ENCODE data around the gene INSM1. TPM values are rescaled to one million over a fixed set of nuclear protein-coding genes. Genes with fewer than 3 reads are reported as not detected.

Gene INSM1
- total and polyA plus RNA-seq, 2 experiments from 2014 or later = 0.55 to 1.2 TPM

DNA sequence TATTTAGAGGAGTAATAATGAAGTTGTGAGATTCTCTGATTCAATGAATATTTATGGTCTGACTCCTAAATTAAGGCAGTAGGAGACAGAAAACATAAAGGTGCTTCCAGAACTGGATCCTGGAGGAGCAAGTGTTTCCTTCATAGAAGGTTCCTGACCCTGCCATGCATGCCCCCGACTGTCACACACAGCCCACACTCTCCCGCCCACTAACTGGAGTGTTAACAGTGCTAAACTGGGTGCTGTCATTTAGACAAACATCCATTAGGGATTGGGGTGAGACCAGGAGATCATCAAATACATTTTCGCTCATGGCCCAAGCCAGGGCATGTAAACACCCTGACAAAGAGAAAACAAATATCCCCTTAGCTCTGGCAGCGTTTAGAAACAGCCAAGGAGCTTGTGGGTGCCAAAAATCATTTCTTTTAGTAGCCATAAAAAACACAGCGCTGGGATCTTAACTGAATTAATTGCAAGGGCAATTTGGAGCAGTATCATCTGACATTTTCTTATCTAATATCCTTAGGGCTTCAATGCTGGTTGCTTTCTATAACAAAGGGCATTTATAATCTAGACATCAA lies 46.8 kb downstream of the INSM1 start:
- Mint-ChIP-seq H3K36me3 (ENCODE audit: low read depth) (no peaks in the 10 kb centered on the region), H3K4me1 (peaks cover 46% of the 10 kb centered on the region), H3K27me3 (ENCODE audit: insufficient read depth, low read depth, poor library complexity) (no peaks in the 10 kb centered on the region), H3K27ac (no peak overlapping the region), H3K9me3 (no peaks in the 10 kb centered on the region), H3K4me3 (no peak overlapping the region)
- Histone ChIP-seq H3K27ac (ENCODE audit: low read depth) (no peak overlapping the region), H2AFZ (no peak overlapping the region), H3K9me2 (ENCODE audit: insufficient read depth) (no peaks in the 10 kb centered on the region), H3F3A (replicated peaks; ENCODE audit: low read depth) (no peaks in the 10 kb centered on the region; the same call in 1 of the 2 replicates), H3K4me1 (ENCODE audit: insufficient read depth) (peaks cover 29% of the 10 kb centered on the region), H3K27me3 (ENCODE audit: insufficient read depth) (no peaks in the 10 kb centered on the region), H4K20me1 (replicated peaks; ENCODE audit: insufficient read depth) (peaks cover 2% of the 10 kb centered on the region; the same call in 1 of the 2 replicates), H3K36me3 (ENCODE audit: insufficient read depth) (no peaks in the 10 kb centered on the region), H3K4me3 (no peak overlapping the region), H3K4me2 (no peak overlapping the region), H3K79me2 (replicated peaks; ENCODE audit: insufficient read depth) (no peaks in the 10 kb centered on the region)
- DNase-seq (ENCODE audit: low spot score) (no peak), ATAC-seq (no peak)
- TF ChIP-seq, protein P1, sequence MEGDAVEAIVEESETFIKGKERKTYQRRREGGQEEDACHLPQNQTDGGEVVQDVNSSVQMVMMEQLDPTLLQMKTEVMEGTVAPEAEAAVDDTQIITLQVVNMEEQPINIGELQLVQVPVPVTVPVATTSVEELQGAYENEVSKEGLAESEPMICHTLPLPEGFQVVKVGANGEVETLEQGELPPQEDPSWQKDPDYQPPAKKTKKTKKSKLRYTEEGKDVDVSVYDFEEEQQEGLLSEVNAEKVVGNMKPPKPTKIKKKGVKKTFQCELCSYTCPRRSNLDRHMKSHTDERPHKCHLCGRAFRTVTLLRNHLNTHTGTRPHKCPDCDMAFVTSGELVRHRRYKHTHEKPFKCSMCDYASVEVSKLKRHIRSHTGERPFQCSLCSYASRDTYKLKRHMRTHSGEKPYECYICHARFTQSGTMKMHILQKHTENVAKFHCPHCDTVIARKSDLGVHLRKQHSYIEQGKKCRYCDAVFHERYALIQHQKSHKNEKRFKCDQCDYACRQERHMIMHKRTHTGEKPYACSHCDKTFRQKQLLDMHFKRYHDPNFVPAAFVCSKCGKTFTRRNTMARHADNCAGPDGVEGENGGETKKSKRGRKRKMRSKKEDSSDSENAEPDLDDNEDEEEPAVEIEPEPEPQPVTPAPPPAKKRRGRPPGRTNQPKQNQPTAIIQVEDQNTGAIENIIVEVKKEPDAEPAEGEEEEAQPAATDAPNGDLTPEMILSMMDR (conservative IDR thresholded peaks at IDR 0.05; ENCODE audit: low read depth in 2 of 2) = no peak
- TF ChIP-seq, protein P2, sequence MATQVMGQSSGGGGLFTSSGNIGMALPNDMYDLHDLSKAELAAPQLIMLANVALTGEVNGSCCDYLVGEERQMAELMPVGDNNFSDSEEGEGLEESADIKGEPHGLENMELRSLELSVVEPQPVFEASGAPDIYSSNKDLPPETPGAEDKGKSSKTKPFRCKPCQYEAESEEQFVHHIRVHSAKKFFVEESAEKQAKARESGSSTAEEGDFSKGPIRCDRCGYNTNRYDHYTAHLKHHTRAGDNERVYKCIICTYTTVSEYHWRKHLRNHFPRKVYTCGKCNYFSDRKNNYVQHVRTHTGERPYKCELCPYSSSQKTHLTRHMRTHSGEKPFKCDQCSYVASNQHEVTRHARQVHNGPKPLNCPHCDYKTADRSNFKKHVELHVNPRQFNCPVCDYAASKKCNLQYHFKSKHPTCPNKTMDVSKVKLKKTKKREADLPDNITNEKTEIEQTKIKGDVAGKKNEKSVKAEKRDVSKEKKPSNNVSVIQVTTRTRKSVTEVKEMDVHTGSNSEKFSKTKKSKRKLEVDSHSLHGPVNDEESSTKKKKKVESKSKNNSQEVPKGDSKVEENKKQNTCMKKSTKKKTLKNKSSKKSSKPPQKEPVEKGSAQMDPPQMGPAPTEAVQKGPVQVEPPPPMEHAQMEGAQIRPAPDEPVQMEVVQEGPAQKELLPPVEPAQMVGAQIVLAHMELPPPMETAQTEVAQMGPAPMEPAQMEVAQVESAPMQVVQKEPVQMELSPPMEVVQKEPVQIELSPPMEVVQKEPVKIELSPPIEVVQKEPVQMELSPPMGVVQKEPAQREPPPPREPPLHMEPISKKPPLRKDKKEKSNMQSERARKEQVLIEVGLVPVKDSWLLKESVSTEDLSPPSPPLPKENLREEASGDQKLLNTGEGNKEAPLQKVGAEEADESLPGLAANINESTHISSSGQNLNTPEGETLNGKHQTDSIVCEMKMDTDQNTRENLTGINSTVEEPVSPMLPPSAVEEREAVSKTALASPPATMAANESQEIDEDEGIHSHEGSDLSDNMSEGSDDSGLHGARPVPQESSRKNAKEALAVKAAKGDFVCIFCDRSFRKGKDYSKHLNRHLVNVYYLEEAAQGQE (IDR thresholded peaks at IDR 0.05; ENCODE audit: unreplicated experiment) = no peak
- TF ChIP-seq ZNF331 (CRISPR knock-in tag; IDR thresholded peaks at IDR 0.05; ENCODE audit: low read depth) (no peak), STAT1 (IDR thresholded peaks at IDR 0.05; ENCODE audit: unreplicated experiment) (no peak), JUNB (IDR thresholded peaks at IDR 0.05; ENCODE audit: unreplicated experiment) (no peak), POLR2AphosphoS5 (IDR thresholded peaks at IDR 0.05; ENCODE audit: low read depth) (no peak), ZNF114 (CRISPR knock-in tag; IDR thresholded peaks at IDR 0.05) (no peak)

DNA sequence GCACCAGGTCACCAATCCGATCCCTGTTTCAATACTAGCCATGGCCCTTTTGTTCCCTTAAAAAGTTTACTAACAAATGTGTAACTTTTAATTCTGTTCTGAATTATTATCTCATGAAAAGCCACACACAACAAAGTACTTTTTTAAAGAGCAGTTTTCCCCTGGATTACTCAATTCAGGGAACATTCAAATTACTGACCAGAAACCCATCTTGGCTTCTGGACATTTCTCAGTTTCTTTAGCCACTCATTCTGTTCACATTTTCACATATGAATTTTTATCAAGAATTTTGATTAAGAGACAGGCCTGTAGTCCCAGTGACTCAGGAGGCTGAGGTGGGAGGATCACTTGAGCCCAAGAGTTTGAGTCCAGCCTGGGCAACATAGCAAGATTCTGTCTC lies 47.4 kb downstream of the INSM1 start:
- no peak for DNase-seq (ENCODE audit: low spot score)
- ATAC-seq = no peak
- H3K9me2 ChIP-seq (ENCODE audit: insufficient read depth) = no peaks in the 10 kb centered on the region
- H3K9me3 Mint-ChIP-seq = no peaks in the 10 kb centered on the region
- H3K79me2 ChIP-seq (replicated peaks; ENCODE audit: insufficient read depth) = no peaks in the 10 kb centered on the region
- no peak overlapping the region for H3K27ac ChIP-seq (ENCODE audit: low read depth)
- peaks cover 27% of the 10 kb centered on the region for H3K4me1 ChIP-seq (ENCODE audit: insufficient read depth)
- H4K20me1 ChIP-seq (replicated peaks; ENCODE audit: insufficient read depth) = peaks cover 5% of the 10 kb centered on the region; the same call in 1 of the 2 replicates
- peaks cover 42% of the 10 kb centered on the region for H3K4me1 Mint-ChIP-seq
- no peak overlapping the region for H3K27ac Mint-ChIP-seq
- no peak overlapping the region for H3K4me3 Mint-ChIP-seq
- H3K36me3 ChIP-seq (ENCODE audit: insufficient read depth) = no peaks in the 10 kb centered on the region
- no peaks in the 10 kb centered on the region for H3K27me3 ChIP-seq (ENCODE audit: insufficient read depth)
- no peak overlapping the region for H3K4me2 ChIP-seq
- H2AFZ ChIP-seq = no peak overlapping the region
- H3K27me3 Mint-ChIP-seq (ENCODE audit: insufficient read depth, low read depth, poor library complexity) = no peaks in the 10 kb centered on the region
- no peaks in the 10 kb centered on the region for H3K36me3 Mint-ChIP-seq (ENCODE audit: low read depth)
- no peaks in the 10 kb centered on the region; the same call in 1 of the 2 replicates for H3F3A ChIP-seq (replicated peaks; ENCODE audit: low read depth)
- H3K4me3 ChIP-seq = no peak overlapping the region
- TF ChIP-seq STAT1 (IDR thresholded peaks at IDR 0.05; ENCODE audit: unreplicated experiment) (no peak), NANOG (IDR thresholded peaks at IDR 0.05; ENCODE audit: borderline replicate concordance) (no peak)
- TF ChIP-seq, protein P3, sequence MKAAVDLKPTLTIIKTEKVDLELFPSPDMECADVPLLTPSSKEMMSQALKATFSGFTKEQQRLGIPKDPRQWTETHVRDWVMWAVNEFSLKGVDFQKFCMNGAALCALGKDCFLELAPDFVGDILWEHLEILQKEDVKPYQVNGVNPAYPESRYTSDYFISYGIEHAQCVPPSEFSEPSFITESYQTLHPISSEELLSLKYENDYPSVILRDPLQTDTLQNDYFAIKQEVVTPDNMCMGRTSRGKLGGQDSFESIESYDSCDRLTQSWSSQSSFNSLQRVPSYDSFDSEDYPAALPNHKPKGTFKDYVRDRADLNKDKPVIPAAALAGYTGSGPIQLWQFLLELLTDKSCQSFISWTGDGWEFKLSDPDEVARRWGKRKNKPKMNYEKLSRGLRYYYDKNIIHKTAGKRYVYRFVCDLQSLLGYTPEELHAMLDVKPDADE (IDR thresholded peaks at IDR 0.05) = no peak

Data from GM23338 (cell line).